Suprapubic skin (tissue), 4 donors: ENCODE measurements around the gene LAMA3. TPM values are rescaled to one million over a fixed set of nuclear protein-coding genes. Genes with fewer than 3 reads are reported as not detected.

ENCODE experiments used
- DNase-seq, 2 donors: peaks; one replicate each; pipeline ENCODE4 v3.0.0-alpha.2; 2019; ENCODE audit warnings: low spot score in 2 of 2
- H3K27ac ChIP-seq: fragments of 200-600 bp; sonication (generic); one replicate; pipeline ENCODE4 v1.5.1; 2019
- H3K27me3 ChIP-seq: fragments of 200-600 bp; sonication (generic); one replicate; pipeline ENCODE4 v1.5.1; 2019
- H3K36me3 ChIP-seq: fragments of 200-600 bp; sonication (generic); one replicate; pipeline ENCODE4 v1.5.1; 2019
- H3K4me1 ChIP-seq: fragments of 200-600 bp; sonication (generic); one replicate; pipeline ENCODE4 v1.5.1; 2019
- H3K4me3 ChIP-seq: fragments of 200-600 bp; sonication (generic); one replicate; pipeline ENCODE4 v1.5.1; 2019; ENCODE audit warnings: mild to moderate bottlenecking
- H3K9me3 ChIP-seq: fragments of 200-600 bp; sonication (generic); one replicate; pipeline ENCODE4 v1.5.1; 2019
- CTCF ChIP-seq, 2 donors: fragments of 200-600 bp in 1 of 2; fragments of 450-650 bp in 1 of 2; sonication (generic) in 1 of 2; IDR thresholded peaks; one replicate each; pipeline ENCODE4 v1.5.1; 2016 to 2019; ENCODE audit warnings: antibody characterized with exemption in 2 of 2, mild to moderate bottlenecking in 1 of 2, moderate library complexity in 1 of 2
- EP300 ChIP-seq: sonication (generic); formaldehyde crosslinking; IDR thresholded peaks from one replicate; pipeline ENCODE4 v1.6.1; 2017; ENCODE audit warnings: antibody characterized with exemption
- POLR2A ChIP-seq, 2 donors: fragments of 450-650 bp; IDR thresholded peaks; one replicate each; pipeline ENCODE4 v1.6.1; 2017; ENCODE audit warnings: antibody characterized with exemption in 2 of 2, mild to moderate bottlenecking in 2 of 2, moderate library complexity in 2 of 2
- POLR2AphosphoS5 ChIP-seq, 3 donors: sonication (generic); formaldehyde crosslinking; IDR thresholded peaks; one replicate each; pipeline ENCODE4 v1.6.1; 2017; ENCODE audit warnings: antibody characterized with exemption in 3 of 3
- WGBS: methylation state at CpG from one replicate; pipeline ENCODE4 v1.1.5; 2018; 5-methylcytosine and 5-hydroxymethylcytosine counted together
- total RNA-seq, 4 donors: library from RNA; depleted of rRNA; stranded (reverse); fragments of >200 nt; gene quantifications; one replicate each; pipeline ENCODE4 v1.1.0, GENCODE V29; 2016

LAMA3 gene
- total RNA-seq, 4 donors from 2014 or later = 233 to 370 (median 253) TPM

GRCh38 chr18:23828426-23828825 is 139.2 kb downstream of the LAMA3 start:
- H3K27ac ChIP-seq = no peak overlapping the region
- H3K4me1 ChIP-seq = peaks cover 40% of the 10 kb centered on the region
- no peaks in the 10 kb centered on the region for H3K27me3 ChIP-seq
- 39% methylated on average over 3 of the region's 3 CpGs for WGBS
- H3K4me3 ChIP-seq = no peak overlapping the region
- TF ChIP-seq EP300 = no peak
- no peak for TF ChIP-seq POLR2A (IDR thresholded peaks at IDR 0.05)
- TF ChIP-seq POLR2AphosphoS5 (IDR thresholded peaks at IDR 0.05) = no peak
- no peak for TF ChIP-seq CTCF (IDR thresholded peaks at IDR 0.05)
- H3K36me3 ChIP-seq = no peaks in the 10 kb centered on the region
- no peaks in the 10 kb centered on the region for H3K9me3 ChIP-seq
- DNase-seq = no peak

- TF ChIP-seq CTCF (IDR thresholded peaks at IDR 0.05) (no peak), POLR2AphosphoS5 (IDR thresholded peaks at IDR 0.05) (no peak), EP300 (no peak), POLR2A (IDR thresholded peaks at IDR 0.05) (no peak)
- DNase-seq = no peak
- Histone ChIP-seq H3K4me1 (peaks cover 9% of the 10 kb centered on the region), H3K27me3 (no peaks in the 10 kb centered on the region), H3K9me3 (no peaks in the 10 kb centered on the region), H3K27ac (no peak overlapping the region), H3K36me3 (no peaks in the 10 kb centered on the region), H3K4me3 (no peak overlapping the region)
- WGBS = 80% methylated on average over 3 of the region's 3 CpGs
Measured at GRCh38 chr18:23832911-23833310, 143.7 kb downstream of the LAMA3 start.

GRCh38 chr18:23833714-23834113 is 144.5 kb downstream of the LAMA3 start:
- DNase-seq = no peak

GRCh38 chr18:23835091-23835490 is 145.8 kb downstream of the LAMA3 start:
- DNase-seq = no peak
- 87% methylated on average over 3 of the region's 3 CpGs for WGBS
- no peak for TF ChIP-seq EP300
- no peak overlapping the region for H3K27ac ChIP-seq
- peaks cover 9% of the 10 kb centered on the region for H3K4me1 ChIP-seq
- no peaks in the 10 kb centered on the region for H3K36me3 ChIP-seq
- no peaks in the 10 kb centered on the region for H3K9me3 ChIP-seq
- no peaks in the 10 kb centered on the region for H3K27me3 ChIP-seq
- no peak overlapping the region for H3K4me3 ChIP-seq

More at GRCh38 chr18:23833714-23834113, 144.5 kb downstream of the LAMA3 start:
- Histone ChIP-seq H3K36me3 (no peaks in the 10 kb centered on the region), H3K27ac (no peak overlapping the region), H3K27me3 (no peaks in the 10 kb centered on the region), H3K4me3 (no peak overlapping the region), H3K4me1 (peaks cover 7% of the 10 kb centered on the region), H3K9me3 (no peaks in the 10 kb centered on the region)
- WGBS = 62% methylated on average over 6 of the region's 6 CpGs
- TF ChIP-seq EP300 (no peak), CTCF (IDR thresholded peaks at IDR 0.05) (no peak), POLR2A (IDR thresholded peaks at IDR 0.05) (no peak), POLR2AphosphoS5 (IDR thresholded peaks at IDR 0.05) (no peak)

GRCh38 chr18:23835506-23835905 is 146.3 kb downstream of the LAMA3 start:
- WGBS = 74% methylated on average over 4 of the region's 4 CpGs
- no peaks in the 10 kb centered on the region for H3K27me3 ChIP-seq
- peaks cover 9% of the 10 kb centered on the region for H3K4me1 ChIP-seq
- no peaks in the 10 kb centered on the region for H3K9me3 ChIP-seq
- TF ChIP-seq POLR2AphosphoS5 (IDR thresholded peaks at IDR 0.05) = no peak
- TF ChIP-seq POLR2A (IDR thresholded peaks at IDR 0.05) = no peak
- no peak for TF ChIP-seq CTCF (IDR thresholded peaks at IDR 0.05)
- no peak for TF ChIP-seq EP300
- DNase-seq = no peak
- no peak overlapping the region for H3K4me3 ChIP-seq
- no peaks in the 10 kb centered on the region for H3K36me3 ChIP-seq
- no peak overlapping the region for H3K27ac ChIP-seq

- H3K36me3 ChIP-seq = peaks cover 9% of the 10 kb centered on the region
- no peak for DNase-seq
- H3K4me1 ChIP-seq = peaks cover 9% of the 10 kb centered on the region
- 67% methylated on average over 1 of the region's 1 CpG for WGBS
- H3K27me3 ChIP-seq = no peaks in the 10 kb centered on the region
- TF ChIP-seq POLR2A (IDR thresholded peaks at IDR 0.05) (no peak), EP300 (no peak), POLR2AphosphoS5 (IDR thresholded peaks at IDR 0.05) (no peak), CTCF (IDR thresholded peaks at IDR 0.05) (no peak)
- H3K4me3 ChIP-seq = no peak overlapping the region
- no peaks in the 10 kb centered on the region for H3K9me3 ChIP-seq
- peak overlapping the region; percentile 25 for H3K27ac ChIP-seq
Measured at GRCh38 chr18:23837591-23837990, 148.3 kb downstream of the LAMA3 start.
